NCI-H2196 treated with DMSO at 0.1 percent for 48 hours (cell line): ENCODE results near the gene ATG2B.
A peak's percentile ranks its signal among the peaks of the same experiment; 100 is the strongest.

Source experiments
- DNase-seq: peaks from one replicate; lab custom pipeline; 2025; ENCODE audit not compliant: unreplicated experiment; lab: John Stamatoyannopoulos, UW

The ATG2B gene

DNA sequence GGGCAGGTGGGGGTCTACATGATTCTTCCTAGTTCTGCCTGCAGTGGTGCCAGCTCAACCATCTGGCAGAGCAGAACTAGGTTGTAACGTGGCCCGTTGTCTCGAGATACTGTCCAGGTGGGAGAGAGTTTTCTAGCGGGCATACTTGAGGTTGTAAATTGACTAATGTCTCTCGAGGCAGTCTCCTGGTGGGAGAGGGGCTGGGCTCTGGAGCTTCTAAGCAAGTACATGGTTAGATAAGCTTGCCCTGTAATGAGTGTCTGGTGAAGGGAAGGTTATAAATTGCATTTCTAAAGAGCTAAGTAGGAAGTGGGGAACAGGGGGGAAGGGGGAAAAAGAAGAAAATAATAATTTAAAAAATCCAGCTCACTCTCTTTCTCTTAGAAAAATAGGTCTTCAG is 89.0 kb downstream of the ATG2B start:
- no peak for DNase-seq

DNA sequence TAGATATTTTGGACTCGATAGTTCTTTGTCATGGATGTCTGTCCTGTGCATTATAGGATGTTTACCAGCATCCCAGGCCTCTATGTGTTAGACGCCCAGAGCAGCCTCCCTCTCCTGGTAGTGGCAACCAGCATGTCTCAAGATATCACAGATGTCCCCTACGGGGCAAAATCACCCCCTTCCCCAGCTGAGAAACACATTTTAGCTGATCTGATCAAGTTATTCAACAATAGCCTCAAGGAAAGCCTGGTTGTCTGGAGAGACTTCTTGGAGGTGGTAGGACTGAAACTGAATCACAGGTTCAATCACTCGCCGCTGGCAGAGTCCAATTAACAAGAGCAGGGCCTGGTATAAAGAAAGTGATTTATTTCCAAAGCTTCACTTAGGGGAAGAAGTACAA is 89.5 kb downstream of the ATG2B start:
- no peak for DNase-seq

DNA sequence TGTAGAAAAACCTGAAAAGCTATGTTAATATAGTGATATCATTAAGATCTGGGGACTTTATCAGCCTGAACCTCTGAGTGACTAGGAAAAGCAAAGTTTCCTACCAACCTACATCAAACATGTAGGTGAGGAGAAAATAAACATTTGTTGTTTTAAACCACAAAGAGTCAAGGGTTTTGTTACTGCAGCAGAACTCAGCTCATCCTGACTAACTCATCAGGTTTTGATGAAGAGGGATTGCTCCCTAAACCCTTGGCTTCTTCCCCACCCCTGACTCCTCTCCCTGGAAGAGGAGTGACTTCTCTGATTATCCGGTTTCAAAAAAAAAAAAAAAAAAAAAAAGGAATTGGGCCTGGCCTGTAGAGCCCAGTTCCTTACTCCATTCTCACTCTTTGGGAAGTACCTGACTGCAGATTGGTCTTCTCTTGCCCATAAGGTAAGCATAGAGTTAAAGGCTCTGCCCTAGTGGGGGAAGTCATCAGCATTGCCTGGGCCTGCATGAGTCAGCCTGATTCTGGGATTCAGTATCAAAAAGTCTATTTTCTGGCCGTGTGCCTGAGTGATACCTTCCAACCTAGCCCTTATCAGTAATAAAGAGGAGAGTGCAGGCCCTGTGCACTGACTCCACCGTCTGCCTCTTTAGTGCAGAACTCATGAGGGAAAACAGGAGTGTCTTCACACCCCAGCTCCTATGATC is 90.2 kb downstream of the ATG2B start:
- DNase-seq: no peak

DNA sequence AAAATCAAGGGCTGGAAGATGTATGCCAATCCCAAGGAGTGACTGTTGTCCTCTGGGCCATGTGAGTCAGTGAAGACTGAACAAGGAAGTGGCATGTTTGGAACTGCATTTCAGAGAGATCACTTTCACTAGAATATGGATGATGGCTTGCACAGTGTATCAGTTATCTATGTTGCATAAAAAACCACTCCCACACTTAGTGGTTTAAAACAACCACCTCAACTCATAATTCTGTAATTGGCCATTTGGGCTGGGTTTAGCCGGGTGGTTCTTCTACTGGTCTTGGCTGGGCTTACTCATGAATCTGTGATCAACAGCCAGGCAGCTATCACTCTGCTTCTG is 91.7 kb downstream of the ATG2B start:
- no peak for DNase-seq

DNA sequence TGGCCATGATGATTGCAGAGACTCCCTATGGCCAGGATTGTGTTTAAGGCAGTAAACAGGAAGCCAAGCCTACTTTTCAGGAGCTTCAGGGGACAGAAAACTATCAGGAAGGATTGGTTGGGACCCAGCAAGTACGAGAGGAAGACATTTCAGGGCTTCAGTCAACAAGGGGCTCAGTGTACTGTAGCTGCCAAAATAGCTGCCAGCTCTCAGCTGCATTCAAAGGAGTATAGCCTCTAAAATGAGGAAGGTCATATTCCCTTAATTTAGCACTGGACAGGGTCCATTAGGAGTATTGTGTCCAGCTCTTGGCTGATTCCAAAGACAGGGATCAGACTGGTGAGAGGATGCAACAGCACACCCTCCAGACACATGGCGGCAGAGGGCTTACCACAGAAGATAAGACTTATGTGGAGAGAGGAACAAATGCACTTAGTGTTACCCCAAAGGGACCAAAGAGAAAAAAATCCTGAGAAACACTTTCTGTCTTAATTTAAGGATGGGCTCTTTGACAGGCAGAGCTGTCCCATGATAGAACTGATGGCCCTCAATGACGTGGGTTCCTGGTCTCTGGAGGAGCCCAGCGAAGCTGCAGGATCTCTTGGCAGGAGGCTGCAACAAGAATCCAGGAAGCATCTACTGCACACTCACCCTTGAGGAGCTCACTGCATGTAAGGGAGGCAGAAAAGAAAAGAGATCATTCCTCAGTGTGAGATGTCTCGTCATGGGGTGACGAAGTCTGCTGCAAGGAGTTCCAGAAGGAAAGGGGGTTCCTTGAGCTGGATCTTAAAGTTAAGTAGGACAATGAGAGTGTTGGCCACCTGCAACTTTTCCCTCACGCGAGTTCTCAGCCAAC is 92.3 kb downstream of the ATG2B start:
- DNase-seq: no peak

DNA sequence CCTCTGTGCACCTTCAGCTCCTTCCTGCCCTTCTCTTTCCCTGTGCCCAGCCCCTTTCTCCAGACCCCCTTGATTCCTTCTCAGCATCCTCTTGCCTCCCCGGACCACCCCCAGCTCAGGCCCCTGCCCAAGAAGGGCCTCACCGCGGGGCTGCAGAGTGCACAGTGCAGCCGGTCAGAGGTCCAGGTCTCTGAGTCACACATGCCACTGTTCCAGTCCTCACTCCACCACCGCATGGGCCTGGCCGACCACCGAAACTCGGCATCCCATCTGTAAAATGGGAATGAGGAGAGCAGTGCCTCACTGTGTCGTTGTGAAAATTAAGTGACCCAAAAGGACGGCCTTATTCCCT is 93.8 kb downstream of the ATG2B start:
- no peak for DNase-seq

DNA sequence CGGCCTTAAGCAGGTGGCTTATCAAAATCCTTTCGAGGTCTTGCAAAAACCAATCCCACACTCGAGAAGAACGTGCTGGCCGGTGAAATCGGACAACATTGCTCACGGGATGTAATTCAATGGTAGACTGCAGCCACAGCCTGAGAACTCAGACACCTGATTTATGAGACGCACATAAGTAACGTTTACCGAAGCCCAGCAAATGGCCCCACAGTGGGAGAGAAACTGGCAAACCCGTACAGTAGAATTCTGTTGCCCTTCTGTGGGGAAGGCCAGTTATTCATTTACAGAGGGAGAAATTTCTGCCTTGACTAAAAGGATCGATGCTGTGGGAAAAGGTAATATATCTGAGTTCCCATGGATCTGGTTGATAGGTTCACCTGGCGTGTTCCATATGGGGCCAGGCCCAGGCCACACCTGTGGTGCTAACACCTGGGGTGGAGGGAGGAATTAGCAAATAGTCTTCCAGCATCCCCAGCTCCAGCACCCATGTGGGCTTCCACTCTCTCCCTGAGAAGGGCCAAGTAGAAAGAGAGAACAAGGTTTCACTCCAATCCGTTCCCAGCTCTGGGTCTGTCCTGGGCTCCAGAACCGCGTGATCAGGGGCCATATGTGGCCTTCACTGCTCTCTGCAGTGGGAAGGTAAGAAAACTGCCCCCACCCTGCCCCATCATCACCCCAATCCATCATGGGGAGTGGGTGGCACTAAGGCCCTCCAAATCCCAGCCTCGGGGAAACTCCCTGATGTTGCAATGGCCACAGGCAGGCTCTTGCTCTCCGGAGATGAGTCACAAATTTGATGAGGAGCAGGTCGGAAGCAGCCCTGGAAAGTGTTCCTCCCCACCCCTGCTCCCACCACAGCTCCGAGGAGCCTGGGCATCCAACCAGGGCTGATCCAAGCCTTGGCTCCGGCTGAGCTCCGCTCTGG is 94.4 kb downstream of the ATG2B start:
- DNase-seq: no peak

DNA sequence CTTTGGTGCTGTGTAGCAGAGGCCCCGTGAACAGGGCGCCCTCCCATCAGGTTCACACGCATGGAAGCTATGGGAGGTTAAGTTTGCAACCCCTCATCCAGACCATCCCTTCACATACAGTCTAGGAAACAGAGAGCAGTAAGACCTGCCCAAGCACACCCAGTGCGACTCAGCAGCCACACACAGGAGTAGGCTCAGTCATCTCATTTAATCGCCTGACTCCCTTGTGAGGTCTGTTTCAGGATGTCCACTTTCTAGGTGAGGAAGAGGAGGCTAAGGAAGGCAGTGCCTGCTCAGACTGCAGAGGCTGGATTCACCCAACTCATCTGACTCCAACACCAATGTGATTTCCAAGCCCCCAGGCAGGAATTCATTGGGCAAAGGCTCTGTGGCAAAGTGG is 95.2 kb downstream of the ATG2B start:
- DNase-seq: no peak

DNA sequence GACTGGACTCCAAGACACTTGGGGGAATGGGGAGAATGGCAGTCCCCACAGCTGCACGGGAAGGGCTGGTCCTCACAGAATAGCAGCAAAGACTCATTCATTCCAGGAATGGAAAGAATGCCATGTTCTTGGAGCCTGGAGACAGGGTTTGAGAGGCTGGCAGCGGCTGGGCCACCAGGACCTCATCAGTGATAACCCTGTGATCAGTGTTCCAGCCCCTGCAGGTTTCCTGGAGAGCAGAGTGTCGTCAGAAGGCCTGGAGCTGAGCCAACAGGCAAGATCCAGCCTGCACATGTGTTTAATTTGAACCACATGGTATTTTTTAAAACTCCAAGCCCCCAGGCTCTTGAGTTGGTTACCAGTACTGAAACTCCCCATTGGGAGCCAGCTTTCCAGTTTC is 95.8 kb downstream of the ATG2B start:
- no peak for DNase-seq

DNA sequence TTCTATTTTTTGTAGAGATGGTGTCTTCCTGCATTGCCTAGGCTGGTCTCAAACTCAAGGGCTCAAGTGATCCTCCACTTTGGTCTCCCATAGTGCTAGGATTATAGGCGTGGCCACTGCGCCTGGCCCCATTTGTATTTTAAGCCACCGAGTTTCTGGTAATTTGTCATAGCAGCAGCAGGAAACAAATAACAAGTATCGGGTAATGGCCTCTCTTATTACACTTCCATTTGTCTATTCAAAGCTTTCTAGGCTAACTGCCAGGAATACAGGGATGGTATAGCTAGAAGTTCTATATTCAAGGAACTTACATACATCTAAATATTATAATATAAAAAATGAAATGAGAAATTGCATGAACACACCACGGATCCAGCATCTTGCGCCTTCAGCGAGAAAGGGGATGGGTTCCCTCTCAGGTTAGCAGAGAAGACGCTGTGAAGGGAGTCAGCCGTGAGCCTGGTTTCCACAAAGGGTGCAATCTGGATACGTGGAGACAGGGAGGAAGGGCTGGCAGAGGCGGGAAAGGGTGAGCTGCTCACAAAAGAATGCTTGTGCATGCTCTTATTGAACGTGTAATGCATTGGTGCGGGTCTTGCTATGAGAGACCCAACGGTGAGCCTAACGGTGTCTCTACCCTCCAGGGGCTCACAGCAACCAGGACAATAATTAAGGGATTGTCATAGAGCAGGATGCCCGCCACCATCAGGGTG is 97.6 kb downstream of the ATG2B start:
- peak; percentile 26 for DNase-seq

DNA sequence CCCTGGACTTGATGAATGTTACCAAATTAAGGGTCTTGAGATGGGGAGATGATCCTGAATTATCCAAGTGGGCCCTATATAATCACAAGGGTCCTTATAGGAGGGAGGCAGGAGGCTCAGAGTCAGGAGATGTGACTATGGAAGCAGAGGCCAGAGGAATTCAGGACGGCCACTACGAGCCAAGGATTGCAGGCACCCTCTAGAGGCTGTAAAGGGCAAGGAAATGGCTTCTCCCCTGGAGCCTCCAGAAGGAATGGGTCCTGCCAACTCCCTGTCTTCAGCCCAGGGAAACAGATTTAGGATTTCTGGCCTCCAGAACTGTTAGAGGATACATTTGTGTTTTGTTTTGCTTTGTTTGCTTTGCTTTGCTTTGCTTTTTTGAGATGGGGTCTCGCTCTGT is 98.3 kb downstream of the ATG2B start:
- no peak for DNase-seq

DNA sequence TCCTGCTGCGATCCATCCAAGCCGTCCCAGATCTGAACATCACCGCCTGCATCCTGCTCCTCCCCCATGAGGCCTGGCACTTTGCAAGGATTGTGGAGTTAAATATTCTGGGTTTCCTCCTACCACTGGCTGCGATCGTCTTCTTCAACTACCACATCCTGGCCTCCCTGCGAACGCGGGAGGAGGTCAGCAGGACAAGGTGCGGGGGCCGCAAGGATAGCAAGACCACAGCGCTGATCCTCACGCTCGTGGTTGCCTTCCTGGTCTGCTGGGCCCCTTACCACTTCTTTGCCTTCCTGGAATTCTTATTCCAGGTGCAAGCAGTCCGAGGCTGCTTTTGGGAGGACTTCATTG is 99.0 kb downstream of the ATG2B start:
- DNase-seq: no peak

DNA sequence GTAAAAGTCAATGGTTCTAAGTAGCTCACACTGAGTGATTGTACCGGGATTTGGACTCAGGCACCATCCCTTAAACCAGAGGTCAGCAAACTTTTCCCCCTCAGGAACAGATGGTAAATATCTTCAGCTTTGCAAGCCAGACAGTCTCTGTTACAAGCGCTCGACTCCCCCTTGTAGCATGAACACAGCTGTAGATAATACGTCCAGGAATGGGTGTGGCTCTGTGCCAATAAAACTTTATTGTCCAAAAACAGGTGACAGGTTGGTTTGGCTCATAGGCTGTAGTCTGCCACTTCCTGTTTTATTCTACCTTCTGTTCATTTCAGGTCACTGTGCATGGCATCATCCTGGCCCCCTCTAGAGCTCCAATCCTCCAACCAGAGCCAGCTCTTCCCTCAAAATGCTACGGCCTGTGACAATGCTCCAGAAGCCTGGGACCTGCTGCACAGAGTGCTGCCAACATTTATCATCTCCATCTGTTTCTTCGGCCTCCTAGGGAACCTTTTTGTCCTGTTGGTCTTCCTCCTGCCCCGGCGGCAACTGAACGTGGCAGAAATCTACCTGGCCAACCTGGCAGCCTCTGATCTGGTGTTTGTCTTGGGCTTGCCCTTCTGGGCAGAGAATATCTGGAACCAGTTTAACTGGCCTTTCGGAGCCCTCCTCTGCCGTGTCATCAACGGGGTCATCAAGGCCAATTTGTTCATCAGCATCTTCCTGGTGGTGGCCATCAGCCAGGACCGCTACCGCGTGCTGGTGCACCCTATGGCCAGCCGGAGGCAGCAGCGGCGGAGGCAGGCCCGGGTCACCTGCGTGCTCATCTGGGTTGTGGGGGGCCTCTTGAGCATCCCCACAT is 99.6 kb downstream of the ATG2B start:
- DNase-seq: no peak

DNA sequence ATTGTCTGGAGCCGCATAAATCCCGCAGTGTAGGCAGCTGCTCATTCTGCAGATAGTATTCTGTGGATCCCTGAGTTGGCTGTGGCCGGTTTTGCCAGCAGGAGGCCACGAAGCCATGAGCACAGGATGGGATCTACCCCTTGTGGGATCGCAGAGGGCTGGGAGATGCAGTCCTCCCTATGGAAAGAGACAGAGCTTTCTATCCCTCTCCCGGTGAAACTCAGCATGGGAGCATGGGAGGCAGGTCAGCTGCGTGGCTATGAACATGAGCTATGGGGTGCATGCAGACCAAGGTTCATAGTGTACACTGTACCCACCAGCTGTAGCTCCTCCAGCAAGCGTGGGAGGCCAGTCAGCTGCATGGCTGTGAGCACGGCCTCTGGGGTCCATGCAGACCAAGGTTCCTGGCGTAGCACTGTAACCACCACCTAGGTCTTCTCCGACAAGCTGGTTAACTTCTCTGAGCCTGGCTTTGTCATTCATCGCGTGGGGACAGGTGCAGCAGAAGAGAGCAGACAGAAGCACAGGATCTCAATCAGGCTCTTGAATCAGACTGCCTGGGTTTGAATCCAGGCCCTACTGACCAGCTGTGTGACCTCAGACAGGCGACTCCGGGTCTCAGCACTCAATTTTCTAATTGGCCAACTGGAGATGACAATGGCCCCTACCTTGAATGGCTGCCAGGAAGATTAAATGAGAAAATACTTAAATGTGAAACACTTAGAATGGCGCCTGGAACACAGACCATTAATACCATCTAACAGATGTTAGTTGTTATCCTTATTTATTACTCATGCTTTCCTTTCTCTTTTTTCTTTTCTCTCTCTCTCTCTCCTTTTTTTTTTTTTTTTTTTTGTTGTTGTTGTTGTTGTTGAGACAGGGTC is 101.1 kb downstream of the ATG2B start:
- DNase-seq: no peak

DNA sequence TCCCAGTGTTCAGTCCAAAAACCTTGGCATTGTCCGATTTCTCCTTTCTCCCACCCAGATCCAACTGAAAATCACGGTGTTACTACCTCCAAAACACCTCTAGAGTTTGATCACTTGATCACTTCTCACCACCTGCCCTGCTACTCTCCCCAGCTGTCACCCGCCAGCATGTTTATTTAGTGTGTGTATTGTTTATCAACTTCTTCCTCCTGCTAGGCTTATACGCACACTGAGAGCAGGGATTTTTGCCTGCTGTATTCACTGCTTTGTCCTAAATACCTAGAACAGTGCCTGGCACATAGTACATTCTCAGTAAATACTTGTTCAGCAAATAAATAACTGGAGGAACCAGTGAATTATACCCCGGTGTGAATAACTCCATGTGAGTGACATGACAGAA is 102.1 kb downstream of the ATG2B start:
- no peak for DNase-seq

DNA sequence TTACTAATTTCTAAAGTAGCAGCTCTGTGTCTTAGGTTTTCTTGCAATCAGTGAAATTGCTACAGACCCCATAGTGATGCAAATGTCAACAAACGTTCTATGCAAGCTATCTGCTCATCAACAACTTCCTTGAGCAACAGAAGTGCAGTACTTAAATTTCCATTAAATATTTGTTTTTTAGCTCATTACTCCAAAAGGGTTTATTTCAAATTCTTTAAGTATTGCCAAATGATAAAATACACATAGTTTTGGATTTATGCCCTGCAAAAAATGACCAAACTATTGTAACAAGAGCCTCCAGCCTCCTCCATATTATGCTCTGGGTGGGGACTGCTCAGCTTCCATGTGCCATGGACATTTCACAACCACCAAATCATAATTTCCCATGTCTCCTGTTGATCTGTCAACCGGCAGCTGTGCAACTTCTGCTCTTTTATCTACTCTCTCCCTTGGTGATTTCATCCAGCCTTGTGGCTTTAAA is 102.8 kb downstream of the ATG2B start:
- no peak for DNase-seq

DNA sequence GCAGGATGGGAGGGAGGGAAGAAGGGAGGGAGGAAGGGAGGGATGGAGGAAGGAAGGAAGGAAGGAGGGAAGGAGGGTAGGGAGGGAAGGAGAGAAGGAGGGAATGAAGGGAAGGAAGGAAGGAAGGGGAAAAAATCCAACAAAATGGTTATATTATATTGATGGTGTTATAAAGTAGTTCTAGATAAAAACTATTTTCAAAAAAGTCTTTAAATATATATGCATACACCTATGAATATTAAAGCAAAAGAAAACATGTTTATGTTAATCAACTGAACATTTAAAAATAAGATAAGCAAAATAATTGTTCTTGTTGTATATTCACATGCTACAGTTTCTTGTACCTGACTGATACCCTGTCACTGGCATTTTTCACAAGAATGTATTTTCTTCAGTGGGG is 105.2 kb downstream of the ATG2B start:
- no peak for DNase-seq

DNA sequence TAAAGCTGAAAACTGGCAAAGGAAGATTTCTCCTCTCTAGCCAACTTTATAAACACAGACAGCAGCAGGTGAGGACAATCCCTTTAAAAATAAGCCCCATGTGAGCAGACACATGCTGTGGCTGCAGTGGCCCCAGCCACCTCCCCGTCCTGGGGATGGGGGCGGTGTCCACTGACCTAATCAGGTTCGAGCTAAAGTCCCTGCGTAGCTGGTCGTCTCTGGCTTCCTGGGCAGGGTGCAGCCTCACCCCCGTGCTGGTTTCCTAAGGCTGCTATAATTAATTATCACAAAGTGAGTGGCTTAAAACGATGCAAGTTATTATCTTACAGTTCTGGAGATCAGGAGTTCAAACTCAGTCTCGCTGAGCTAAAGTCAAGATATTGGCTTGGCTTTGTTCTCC is 106.1 kb downstream of the ATG2B start:
- no peak for DNase-seq

DNA sequence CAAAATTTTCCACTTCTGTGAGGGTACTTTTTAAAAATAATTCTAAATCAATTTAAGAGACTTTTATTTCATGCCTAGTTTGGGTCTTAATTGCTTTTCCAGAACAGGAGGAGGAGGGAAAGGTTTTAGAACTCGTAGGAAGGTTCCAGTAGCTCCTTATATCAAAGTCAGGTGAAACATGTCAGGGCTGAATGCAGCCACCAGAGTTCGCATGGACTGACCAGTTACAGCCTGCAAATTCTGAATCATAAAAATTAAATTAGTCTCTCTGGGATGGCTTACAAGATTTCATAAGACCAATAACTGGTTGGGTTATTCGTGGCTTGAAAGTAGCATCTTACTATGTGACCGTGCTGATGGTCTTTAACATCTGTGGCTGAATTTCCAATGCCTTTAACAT is 106.7 kb downstream of the ATG2B start:
- DNase-seq: no peak
